Spleen (tissue), 7 donors: ENCODE data around the gene IL1RAPL2.

Source experiments
- CTCF ChIP-seq, 11 experiments: fragments of 200-600 bp in 7 of 11; fragments of 450-650 bp in 4 of 11; sonication (generic) in 4 of 11; IDR thresholded peaks in 8 of 11; conservative IDR thresholded peaks in 3 of 11; 1 replicate in 7 of 11; 2 replicates in 4 of 11; pipeline versions ENCODE4 v1.4.0 to v1.8.0; 2016 to 2021; ENCODE audit warnings: antibody characterized with exemption in 11 of 11, inconsistent platforms in 4 of 11, mild to moderate bottlenecking in 1 of 11
- POLR2A ChIP-seq, 3 donors: fragments of 450-650 bp; IDR thresholded peaks; one replicate each; pipeline ENCODE4 v1.5.1; 2017; ENCODE audit warnings: antibody characterized with exemption in 3 of 3, mild to moderate bottlenecking in 1 of 3
- POLR2AphosphoS5 ChIP-seq, 3 donors: sonication (generic); formaldehyde crosslinking; IDR thresholded peaks; one replicate each; pipeline ENCODE4 v1.5.1; 2017; ENCODE audit warnings: antibody characterized with exemption in 3 of 3
- donor health status: DM: no; HTN: no; CAD: no; lungs with moderate emphysema.
- donor health status: DM: no; HTN: no; CAD: no.
- donor health status: DM: no; HTN: no; CAD: no.

- no peak for TF ChIP-seq POLR2AphosphoS5 (IDR thresholded peaks at IDR 0.05)
- TF ChIP-seq CTCF (IDR thresholded peaks at IDR 0.05 in 8 of 11, conservative IDR thresholded peaks at IDR 0.05 in 3 of 11) = no peak
- TF ChIP-seq POLR2A (IDR thresholded peaks at IDR 0.05) = no peak
Observed at GRCh38 chrX:104668550-104668949, 102.6 kb downstream of the IL1RAPL2 start.
